GM19238 (cell line): ENCODE results near the gene CSF3.
A peak's percentile ranks its signal among the peaks of the same experiment; 100 is the strongest.

Experiments used
- DNase-seq: peaks from one replicate; pipeline ENCODE4 v3.0.0; 2011; ENCODE audit warnings: low spot score; ENCODE audit not compliant: insufficient read length

Gene CSF3

GRCh38 chr17:40060887-40061608, 45.8 kb downstream of the CSF3 start:
- DNase-seq, result no peak

GRCh38 chr17:40061609-40062038, 46.4 kb downstream of the CSF3 start:
- DNase-seq, result no peak

GRCh38 chr17:40062329-40063186, 47.3 kb downstream of the CSF3 start, which contains the start of gene THRA:
TSS of gene THRA (plus strand) at chr17:40062965. CDS start at chr17:40074489, 11,524 bp downstream.
- peak; percentile 84 for DNase-seq

- DNase-seq, result peak; percentile 40
Observed at GRCh38 chr17:40063187-40063771, 48.0 kb downstream of the CSF3 start.

- no peak for DNase-seq
Observed at GRCh38 chr17:40063901-40064531, 48.8 kb downstream of the CSF3 start.

GRCh38 chr17:40064971-40065768, 49.9 kb downstream of the CSF3 start:
- DNase-seq, result no peak

- DNase-seq, result no peak
Observed at GRCh38 chr17:40065769-40066510, 50.7 kb downstream of the CSF3 start.
